Stomach (tissue), 9 donors: ENCODE data around the gene SDHAF2. TPM values are rescaled to one million over a fixed set of nuclear protein-coding genes. Genes with fewer than 3 reads are reported as not detected.
A peak's percentile ranks its signal among the peaks of the same experiment; 100 is the strongest.

ENCODE experiments used
- DNase-seq, 2 donors: peaks; one replicate each; pipeline versions ENCODE4 v3.0.0 to v3.0.0-alpha.2; 2013 to 2019
- H3K27ac ChIP-seq, 5 donors: fragments of 200-600 bp in 4 of 5; sonication (generic) in 4 of 5; one replicate each; pipeline ENCODE4 v1.5.1; 2013 to 2019; ENCODE audit warnings: mild to moderate bottlenecking in 1 of 5, moderate library complexity in 1 of 5
- H3K27me3 ChIP-seq, 3 donors: fragments of 200-600 bp; sonication (generic); one replicate each; pipeline ENCODE4 v1.5.1; 2017 to 2019; ENCODE audit warnings: mixed run types in 1 of 3
- H3K36me3 ChIP-seq, 4 donors: fragments of 200-600 bp; sonication (generic); 1 replicate in 3 of 4; 2 replicates in 1 of 4; pipeline ENCODE4 v1.5.1; 2016 to 2019
- H3K4me1 ChIP-seq, 4 donors: fragments of 200-600 bp; sonication (generic); one replicate each; pipeline ENCODE4 v1.5.1; 2016 to 2019
- H3K4me3 ChIP-seq, 4 donors: fragments of 200-600 bp; sonication (generic) in 3 of 4; one replicate each; pipeline ENCODE4 v1.5.1; 2016 to 2019; ENCODE audit warnings: mild to moderate bottlenecking in 1 of 4
- H3K9me3 ChIP-seq, 4 donors: fragments of 200-600 bp; sonication (generic); one replicate each; pipeline ENCODE4 v1.5.1; 2016 to 2019
- EP300 ChIP-seq: sonication (generic); formaldehyde crosslinking; IDR thresholded peaks from one replicate; pipeline ENCODE4 v1.6.1; 2017; ENCODE audit warnings: antibody characterized with exemption
- POLR2A ChIP-seq, 4 donors: fragments of 450-650 bp; IDR thresholded peaks; one replicate each; pipeline ENCODE4 v1.6.1; 2016; ENCODE audit warnings: antibody characterized with exemption in 4 of 4, control low read depth in 2 of 4, mild to moderate bottlenecking in 1 of 4, moderate library complexity in 1 of 4
- POLR2AphosphoS5 ChIP-seq, 3 donors: sonication (generic); formaldehyde crosslinking; IDR thresholded peaks; one replicate each; pipeline ENCODE4 v1.6.1; 2016; ENCODE audit warnings: antibody characterized with exemption in 3 of 3
- WGBS, 5 donors: extraction: QIAGEN DNeasy Blood & Tissue Kit in 3 of 5; methylation state at CpG; one replicate each; pipeline versions ENCODE4 v1.1.5 to v1.1.7; 2013 to 2018; 5-methylcytosine and 5-hydroxymethylcytosine counted together
- intact Hi-C: fragments of 100-400 bp; cut with DNase I; formaldehyde crosslinking; loops from one replicate; pipeline ENCODE4 v1.15.1; 2023; ENCODE audit warnings: low total_unique reads
- polyA plus RNA-seq, 3 donors: library from polyadenylated mRNA; stranded (reverse); fragments of 200-250 nt; gene quantifications; one replicate each; pipeline ENCODE4 v1.2.3, GENCODE V29; 2013
- total RNA-seq, 5 donors: library from RNA; depleted of rRNA; stranded (reverse); fragments of >200 nt; gene quantifications; one replicate each; pipeline versions ENCODE4 v1.1.0 to v1.2.3, GENCODE V29; 2014 to 2016
- TF ChIP-seq, protein P1 (sequence below), 7 experiments: fragments of 450-650 bp in 4 of 7; fragments of 200-600 bp in 3 of 7; sonication (generic) in 3 of 7; IDR thresholded peaks; one replicate each; pipeline ENCODE4 v1.5.1; 2016 to 2019; ENCODE audit warnings: antibody characterized with exemption in 7 of 7, control low read depth in 2 of 7, mild to moderate bottlenecking in 1 of 7
- donor health status: healthy with polysubstance abuse.
- donor health status: Bipolar disorder and iron deficiency.
- donor health status: healthy.

Gene SDHAF2
- total and polyA plus RNA-seq, 8 donors = 11.6 to 125 (median 42.1) TPM

- peaks cover 4 to 13% (median 9%) of the 10 kb centered on the region in 4 donors for H3K36me3 ChIP-seq
- no peak overlapping the region for H3K4me3 ChIP-seq
- WGBS, 5 donors = 63 to 81% (median 67%) methylated on average over 1 of the region's 1 CpG
Measured at GRCh38 chr11:61390161-61390560, 39.8 kb upstream of the SDHAF2 start.

DNA sequence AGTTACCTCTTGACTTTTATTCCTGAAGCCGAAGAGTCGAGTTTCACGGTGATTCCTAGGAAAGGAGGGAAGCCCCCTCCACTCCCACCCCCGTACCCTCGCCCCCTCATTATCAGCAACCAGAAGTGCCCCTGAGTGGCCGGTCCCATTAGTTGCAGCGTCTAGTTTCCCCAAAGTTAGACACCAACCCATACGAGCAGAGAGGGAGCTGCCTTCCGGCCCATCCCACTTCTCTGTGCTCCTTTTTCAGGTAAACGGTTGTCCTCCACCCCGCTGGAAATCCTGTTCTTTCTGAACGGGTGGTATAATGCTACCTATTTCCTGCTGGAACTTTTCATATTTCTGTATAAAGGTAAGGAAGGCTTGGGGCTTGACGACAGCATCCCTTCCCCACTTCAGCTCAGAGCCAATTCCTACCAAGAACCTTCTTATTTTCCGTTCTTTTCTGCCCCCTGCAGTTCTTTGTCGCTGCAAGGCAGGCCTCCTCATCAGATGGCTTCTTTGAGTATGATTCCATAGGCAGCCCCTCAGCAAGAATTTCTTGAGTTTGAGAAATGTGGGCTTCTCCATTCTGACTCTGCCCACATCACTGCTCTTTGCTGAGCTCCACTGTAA, 36.8 kb upstream of the SDHAF2 start:
- Histone ChIP-seq H3K36me3 (peaks cover 22 to 41% (median 35%) of the 10 kb centered on the region in 4 donors), H3K27ac (peak overlapping the region; percentile 83 to 90 (median 87)), H3K4me1 (peaks cover 15 to 24% (median 19%) of the 10 kb centered on the region in 4 donors), H3K4me3 (peak overlapping the region; percentile 59 to 75 (median 70)), H3K9me3 (no peaks in the 10 kb centered on the region), H3K27me3 (no peaks in the 10 kb centered on the region)
- intact Hi-C loops = no loop called here
- DNase-seq = peak in 1 of 2 donors; percentile 47
- 0 to 5% (median 3%) methylated on average over 15 of the region's 15 CpGs for WGBS, 5 donors
- no peak for TF ChIP-seq POLR2A (IDR thresholded peaks at IDR 0.05)

More at GRCh38 chr11:61390161-61390560, 39.8 kb upstream of the SDHAF2 start:
- Histone ChIP-seq H3K27me3 (no peaks in the 10 kb centered on the region), H3K9me3 (no peaks in the 10 kb centered on the region), H3K4me1 (peaks cover 15 to 31% (median 24%) of the 10 kb centered on the region in 4 donors), H3K27ac (no peak overlapping the region)
- DNase-seq = no peak
- intact Hi-C loops = no loop called here
- TF ChIP-seq POLR2A (IDR thresholded peaks at IDR 0.05) (no peak), EP300 (no peak), POLR2AphosphoS5 (IDR thresholded peaks at IDR 0.05) (no peak)
- TF ChIP-seq, protein P1, sequence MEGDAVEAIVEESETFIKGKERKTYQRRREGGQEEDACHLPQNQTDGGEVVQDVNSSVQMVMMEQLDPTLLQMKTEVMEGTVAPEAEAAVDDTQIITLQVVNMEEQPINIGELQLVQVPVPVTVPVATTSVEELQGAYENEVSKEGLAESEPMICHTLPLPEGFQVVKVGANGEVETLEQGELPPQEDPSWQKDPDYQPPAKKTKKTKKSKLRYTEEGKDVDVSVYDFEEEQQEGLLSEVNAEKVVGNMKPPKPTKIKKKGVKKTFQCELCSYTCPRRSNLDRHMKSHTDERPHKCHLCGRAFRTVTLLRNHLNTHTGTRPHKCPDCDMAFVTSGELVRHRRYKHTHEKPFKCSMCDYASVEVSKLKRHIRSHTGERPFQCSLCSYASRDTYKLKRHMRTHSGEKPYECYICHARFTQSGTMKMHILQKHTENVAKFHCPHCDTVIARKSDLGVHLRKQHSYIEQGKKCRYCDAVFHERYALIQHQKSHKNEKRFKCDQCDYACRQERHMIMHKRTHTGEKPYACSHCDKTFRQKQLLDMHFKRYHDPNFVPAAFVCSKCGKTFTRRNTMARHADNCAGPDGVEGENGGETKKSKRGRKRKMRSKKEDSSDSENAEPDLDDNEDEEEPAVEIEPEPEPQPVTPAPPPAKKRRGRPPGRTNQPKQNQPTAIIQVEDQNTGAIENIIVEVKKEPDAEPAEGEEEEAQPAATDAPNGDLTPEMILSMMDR (IDR thresholded peaks at IDR 0.05) = no peak

DNA sequence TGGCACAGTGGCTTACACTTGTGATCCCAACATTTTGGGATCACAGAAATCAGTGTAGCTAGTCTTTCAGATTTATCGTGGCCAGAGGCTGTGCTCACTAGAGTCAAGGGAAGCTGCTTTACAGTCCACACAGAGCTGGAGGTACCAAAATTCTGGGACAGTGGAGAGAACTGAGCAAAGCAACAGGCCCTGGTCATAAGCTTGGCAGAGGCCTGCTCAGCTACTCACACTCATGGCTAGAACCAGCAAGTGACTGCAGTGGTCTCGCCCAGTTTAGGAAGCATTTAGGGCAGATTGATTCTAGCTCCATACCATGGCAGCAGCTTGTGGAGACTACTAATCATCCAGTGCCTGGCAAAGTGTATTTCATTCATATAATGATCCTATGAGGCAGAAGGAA, 28.8 kb upstream of the SDHAF2 start:
- 84 to 95% (median 94%) methylated on average over 2 of the region's 2 CpGs for WGBS, 5 donors

GRCh38 chr11:61401573-61401972, 28.4 kb upstream of the SDHAF2 start:
- TF ChIP-seq POLR2A (IDR thresholded peaks at IDR 0.05) = no peak
- TF ChIP-seq EP300 = no peak
- TF ChIP-seq POLR2AphosphoS5 (IDR thresholded peaks at IDR 0.05) = no peak
- TF ChIP-seq, protein P1 (IDR thresholded peaks at IDR 0.05) = no peak
- H3K4me3 ChIP-seq = no peak overlapping the region
- no peak overlapping the region for H3K27ac ChIP-seq
- peaks cover 50 to 98% (median 88%) of the 10 kb centered on the region in 4 donors for H3K36me3 ChIP-seq
- H3K9me3 ChIP-seq = no peaks in the 10 kb centered on the region
- intact Hi-C loops = no loop called here
- no peak for DNase-seq
- no peaks in the 10 kb centered on the region for H3K27me3 ChIP-seq
- no peaks in the 10 kb centered on the region for H3K4me1 ChIP-seq
- WGBS, 5 donors = 91 to 96% (median 95%) methylated on average over 2 of the region's 2 CpGs

More for the DNA sequence above, 28.8 kb upstream of the SDHAF2 start:
- Histone ChIP-seq H3K36me3 (peaks cover 49 to 98% (median 87%) of the 10 kb centered on the region in 4 donors), H3K4me3 (no peak overlapping the region), H3K27me3 (no peaks in the 10 kb centered on the region), H3K4me1 (no peaks in the 10 kb centered on the region), H3K27ac (peak overlapping the region in 1 of 5 donors; percentile 17), H3K9me3 (no peaks in the 10 kb centered on the region)
- intact Hi-C loops = no loop called here
- TF ChIP-seq, protein P1 (IDR thresholded peaks at IDR 0.05) = no peak
- no peak for TF ChIP-seq EP300
- TF ChIP-seq POLR2A (IDR thresholded peaks at IDR 0.05) = no peak
- TF ChIP-seq POLR2AphosphoS5 (IDR thresholded peaks at IDR 0.05) = no peak
- no peak for DNase-seq

DNA sequence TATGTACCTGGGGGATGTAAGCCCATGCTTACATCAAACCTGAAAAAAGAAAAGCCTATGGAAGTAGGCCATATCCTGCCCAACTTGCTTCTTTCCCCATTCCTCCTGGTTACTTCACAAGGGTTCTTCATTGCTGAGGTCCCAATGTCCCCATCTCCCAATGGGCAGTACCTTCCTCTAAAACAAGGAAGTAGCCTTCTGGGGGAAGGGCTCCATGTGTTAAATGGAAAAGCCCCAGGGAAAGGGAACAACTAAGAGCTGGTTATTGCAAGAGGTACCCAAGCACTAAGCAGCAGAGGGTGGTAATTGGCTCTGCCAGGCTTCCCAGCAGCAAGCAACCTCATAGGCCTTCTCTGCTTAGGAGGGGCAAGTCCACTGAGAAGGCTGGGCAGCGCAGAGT, 26.3 kb upstream of the SDHAF2 start:
- Histone ChIP-seq H3K4me3 (no peak overlapping the region), H3K4me1 (no peaks in the 10 kb centered on the region), H3K9me3 (no peaks in the 10 kb centered on the region), H3K27ac (peak overlapping the region in 1 of 5 donors; percentile 0), H3K36me3 (peaks cover 59 to 100% (median 90%) of the 10 kb centered on the region in 4 donors), H3K27me3 (no peaks in the 10 kb centered on the region)
- no peak for TF ChIP-seq POLR2A (IDR thresholded peaks at IDR 0.05)
- TF ChIP-seq EP300 = no peak
- TF ChIP-seq POLR2AphosphoS5 (IDR thresholded peaks at IDR 0.05) = no peak
- TF ChIP-seq, protein P1 (IDR thresholded peaks at IDR 0.05) = no peak
- no peak for DNase-seq
- 98 to 100% (median 100%) methylated on average over 1 of the region's 1 CpG for WGBS, 5 donors
- intact Hi-C loops = no loop called here
